ENCODE measurements around the gene ITPKB.
"Not testable (repeated sequence)": the region's sequence is repeated elsewhere in the genome, so short reads cannot be mapped to it uniquely, and the experiment has no call there.

ITPKB gene

GRCh38 chr1:226633541-226634165 is 105.4 kb downstream of the ITPKB start:
- no peak for DNase-seq

- DNase-seq: peak; percentile 52 to 54
Observed at GRCh38 chr1:226632922-226633351, 106.1 kb downstream of the ITPKB start.

GRCh38 chr1:226632169-226632879 is 106.8 kb downstream of the ITPKB start:
- DNase-seq: no peak

- DNase-seq: no peak
Observed at GRCh38 chr1:226631229-226632000, 107.7 kb downstream of the ITPKB start.

- DNase-seq: no peak
Observed at GRCh38 chr1:226630592-226630991, 108.5 kb downstream of the ITPKB start.

GRCh38 chr1:226629896-226630550 is 109.1 kb downstream of the ITPKB start:
- no peak for DNase-seq

- DNase-seq: no peak
Observed at GRCh38 chr1:226629210-226629895, 109.7 kb downstream of the ITPKB start.

- DNase-seq: no peak
Observed at GRCh38 chr1:226628612-226629155, 110.4 kb downstream of the ITPKB start.

GRCh38 chr1:226627924-226628611 is 111.0 kb downstream of the ITPKB start:
- DNase-seq: peak; percentile 35 to 39

- DNase-seq: no peak
Observed at GRCh38 chr1:226627050-226627755, 111.9 kb downstream of the ITPKB start.

- DNase-seq: peak; percentile 75 to 81
Observed at GRCh38 chr1:226626577-226626956, 112.5 kb downstream of the ITPKB start.

- no peak for DNase-seq
Observed at GRCh38 chr1:226625832-226626576, 113.1 kb downstream of the ITPKB start.

GRCh38 chr1:226625326-226625725 is 113.8 kb downstream of the ITPKB start:
- no peak for DNase-seq

GRCh38 chr1:226624526-226624925 is 114.6 kb downstream of the ITPKB start:
- DNase-seq: no peak

GRCh38 chr1:226622012-226622411 is 117.1 kb downstream of the ITPKB start:
- DNase-seq: no peak

GRCh38 chr1:226619031-226619430 is 120.1 kb downstream of the ITPKB start:
- DNase-seq: no peak

GRCh38 chr1:226618380-226618779 is 120.7 kb downstream of the ITPKB start:
- no peak for DNase-seq

GRCh38 chr1:226617719-226618118 is 121.4 kb downstream of the ITPKB start:
- DNase-seq: not testable (repeated sequence)

- DNase-seq: no peak
Observed at GRCh38 chr1:226617109-226617508, 122.0 kb downstream of the ITPKB start.

GRCh38 chr1:226616636-226617035 is 122.4 kb downstream of the ITPKB start:
- DNase-seq: no peak

Data from activated CD4-positive, alpha-beta T cell treated with anti-CD3 and anti-CD28 coated beads for 4 hours (primary cell).